SIG-M5 treated with dmso at 0.1 percent for 504 hours (cell line): ENCODE measurements around the gene BMERB1.
"Not testable (repeated sequence)": the region's sequence is repeated elsewhere in the genome, so short reads cannot be mapped to it uniquely, and the experiment has no call there.

Source experiments
- DNase-seq: peaks from one replicate; lab custom pipeline; 2025; ENCODE audit not compliant: unreplicated experiment; lab: John Stamatoyannopoulos, UW

Gene BMERB1

DNA sequence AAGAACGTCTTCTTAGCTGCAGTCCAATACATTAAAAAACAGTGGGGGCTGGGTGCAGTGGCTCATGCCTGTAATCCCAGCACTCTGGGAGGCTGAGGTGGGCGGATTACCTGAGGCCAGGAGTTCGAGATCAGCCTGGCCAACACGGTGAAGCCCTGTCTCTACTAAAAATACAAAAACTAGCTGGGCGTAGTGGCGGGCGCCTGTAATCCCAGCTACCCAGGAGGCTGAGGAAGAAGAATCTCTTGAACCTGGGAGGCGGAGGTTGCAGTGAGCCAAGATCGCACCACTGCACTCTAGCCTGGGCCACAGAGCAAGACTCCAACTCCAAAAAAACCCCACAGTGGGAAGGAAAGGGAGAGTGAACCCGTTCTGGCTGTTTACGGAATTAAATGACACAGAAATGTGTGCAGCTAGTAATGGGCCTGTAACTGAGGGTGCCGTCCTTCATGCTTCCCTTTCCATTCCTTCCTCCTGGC lies 172.9 kb downstream of the BMERB1 start:
- DNase-seq, result not testable (repeated sequence)

DNA sequence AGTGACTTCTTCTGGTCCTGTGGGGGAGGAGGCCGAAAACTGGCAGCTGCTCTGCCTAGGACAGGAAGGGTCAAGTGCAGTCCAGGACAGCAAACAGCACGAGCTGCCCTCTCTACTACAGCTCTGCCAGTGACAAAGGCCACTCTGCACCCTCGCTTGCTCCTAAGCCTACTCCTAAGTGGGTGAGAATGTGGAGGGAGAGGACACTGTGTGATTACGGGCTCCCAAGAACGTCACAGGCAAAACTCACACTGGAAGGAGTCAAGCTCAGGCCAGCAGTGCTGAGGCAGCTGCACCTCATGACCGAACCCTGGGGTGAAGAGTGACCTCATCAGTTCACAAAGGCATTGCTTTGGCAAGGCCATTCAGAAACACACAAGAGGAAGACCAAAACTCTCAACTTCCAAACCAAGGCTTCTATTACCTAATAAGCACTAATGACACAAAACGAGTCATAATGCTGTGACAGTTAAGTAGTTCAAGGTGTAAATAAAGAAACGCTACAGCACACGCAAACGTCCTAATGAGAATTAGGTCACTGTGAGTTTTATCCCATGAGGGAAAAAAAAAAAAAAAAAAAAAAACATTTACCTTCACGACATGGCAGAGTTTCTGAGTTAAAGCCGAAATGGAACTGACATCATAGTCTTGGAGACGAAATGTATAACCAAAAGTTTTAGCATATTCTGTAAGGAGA lies 173.5 kb downstream of the BMERB1 start:
- no peak for DNase-seq

DNA sequence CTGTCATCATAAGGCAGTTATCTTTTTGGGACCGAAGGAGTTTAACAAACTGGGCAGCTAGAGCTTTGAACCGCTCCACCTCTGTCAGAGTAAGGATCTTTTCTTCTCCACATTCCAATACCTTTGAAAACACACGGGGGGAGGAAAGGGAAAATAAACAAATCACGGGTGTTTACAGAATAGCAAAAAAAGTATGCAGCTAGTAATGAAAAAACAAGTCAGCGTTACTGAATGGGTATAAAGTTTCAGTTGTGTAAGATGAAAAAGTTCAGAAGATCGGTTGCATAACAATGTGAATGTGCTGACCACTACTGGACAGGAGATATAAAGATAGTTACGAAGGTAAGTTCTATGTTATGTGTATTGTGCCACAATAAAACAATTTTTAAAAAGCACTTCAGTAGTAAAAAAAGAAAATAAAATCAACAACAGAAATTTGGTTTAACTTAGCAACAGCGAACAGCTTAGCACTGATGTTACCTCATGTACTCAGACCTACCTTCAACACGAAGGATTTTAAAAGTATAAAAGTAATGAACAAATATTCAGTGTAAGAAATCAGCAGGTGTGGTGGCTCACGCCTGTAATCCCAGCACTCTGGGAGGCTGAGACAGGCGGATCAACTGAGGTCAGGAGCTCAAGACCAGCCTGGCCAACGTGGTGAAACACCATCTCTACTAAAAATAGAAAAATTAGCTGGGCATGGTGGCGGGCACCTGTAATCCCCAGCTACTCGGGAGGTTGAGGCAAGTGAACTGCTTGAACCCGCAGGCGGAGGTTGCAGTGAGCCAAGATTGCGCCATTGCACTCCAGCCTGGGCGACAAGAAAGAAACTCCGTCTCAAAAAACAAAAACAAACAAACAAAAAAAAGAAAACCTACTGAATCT lies 174.3 kb downstream of the BMERB1 start:
- no peak for DNase-seq

DNA sequence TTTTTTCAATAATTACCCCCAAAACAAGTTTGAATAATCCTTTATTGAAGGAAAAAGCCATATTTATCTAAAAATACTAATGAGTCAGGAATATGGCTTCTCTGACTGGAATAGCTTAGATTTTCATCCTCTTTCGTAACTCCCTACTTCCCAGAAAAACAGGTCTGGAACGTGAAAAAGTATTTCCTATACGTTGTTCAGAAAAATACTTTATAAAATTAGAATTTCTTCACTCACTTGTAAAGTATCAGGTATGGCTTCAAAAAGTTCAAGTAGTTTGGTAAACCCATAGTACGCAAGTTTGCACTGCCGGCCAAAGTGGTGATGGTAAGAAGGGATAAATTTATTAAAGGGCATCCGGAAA lies 174.9 kb downstream of the BMERB1 start:
- no peak for DNase-seq

DNA sequence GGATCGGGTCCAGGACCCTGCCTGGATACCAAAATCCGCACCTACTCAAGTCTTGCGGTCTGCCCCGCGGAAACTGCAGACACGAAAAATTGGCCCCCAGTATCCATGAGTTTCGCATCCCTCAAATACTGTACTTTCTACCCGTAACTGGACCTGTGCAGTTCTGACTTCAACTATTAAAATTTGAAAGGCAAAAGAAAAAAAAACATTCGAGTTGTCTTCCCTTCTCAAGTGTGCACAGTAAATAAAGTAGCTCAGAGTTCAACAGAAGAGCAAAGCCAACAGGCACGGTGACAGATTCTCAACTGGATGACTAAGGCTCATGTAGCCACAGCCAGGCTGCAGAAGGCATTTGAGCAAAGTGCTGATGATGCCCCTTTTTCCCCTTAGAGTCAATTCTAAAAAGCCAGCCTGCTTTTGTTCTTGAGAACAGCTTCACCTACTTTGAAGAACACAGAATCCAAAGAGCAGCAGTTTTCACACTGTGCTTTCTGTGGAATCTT lies 176.0 kb downstream of the BMERB1 start:
- DNase-seq, result no peak

DNA sequence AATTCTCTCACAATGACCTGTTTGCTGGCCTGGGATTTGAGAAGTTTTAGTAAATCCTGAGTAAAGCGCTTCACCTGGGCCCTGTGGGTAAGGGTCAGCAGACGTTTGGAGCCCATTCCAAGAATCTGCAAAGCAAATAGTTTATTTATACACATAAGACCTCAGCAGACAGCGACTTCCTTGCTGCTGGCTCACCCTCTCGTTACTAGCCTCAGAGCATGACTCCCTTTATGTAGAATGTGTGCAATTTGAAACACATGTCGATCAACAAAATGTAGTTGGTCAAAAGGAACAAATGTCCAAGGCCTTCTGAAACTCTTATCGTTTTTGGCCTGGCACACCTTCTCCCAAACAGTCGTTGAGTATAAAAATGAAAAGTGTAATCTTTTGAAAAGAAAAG lies 177.2 kb downstream of the BMERB1 start:
- no peak for DNase-seq

DNA sequence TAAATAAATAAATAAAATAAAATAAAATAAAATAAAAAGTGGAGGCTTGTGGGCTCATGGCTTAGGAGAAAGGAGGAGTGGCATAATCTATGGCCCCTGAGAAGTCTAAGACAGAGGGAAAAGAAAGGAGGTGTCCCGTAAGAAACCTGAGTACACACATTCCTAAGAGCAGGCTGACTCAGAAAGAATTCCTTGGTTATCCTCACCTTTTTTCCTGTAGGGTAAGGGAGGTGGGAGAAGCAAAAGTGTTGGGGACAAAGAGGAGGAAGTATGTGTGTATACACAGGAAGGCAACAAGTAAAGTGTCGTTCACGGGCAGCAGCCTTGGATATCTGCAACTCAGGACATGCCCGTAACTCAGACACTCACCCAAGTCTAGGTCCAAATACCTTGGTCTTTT lies 179.3 kb downstream of the BMERB1 start:
- no peak for DNase-seq

DNA sequence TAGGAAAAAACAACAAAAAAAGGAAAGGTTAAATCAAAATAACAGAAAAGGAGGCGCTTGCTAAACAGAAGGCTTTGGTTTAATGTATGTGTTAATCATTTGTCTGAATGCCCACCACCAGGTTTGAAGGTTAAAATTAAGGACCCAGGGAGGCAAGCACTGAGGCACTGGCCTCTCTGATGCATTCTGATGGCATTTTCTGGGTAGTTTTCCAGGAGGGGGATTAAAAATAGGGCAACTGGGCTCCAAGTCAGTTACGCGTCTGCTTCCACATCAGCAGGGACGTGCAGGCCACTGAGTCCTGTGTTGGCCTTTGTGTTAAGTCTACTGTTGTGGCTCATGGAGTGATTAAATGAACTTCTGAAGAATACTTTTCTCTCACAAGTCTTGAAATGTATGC lies 181.6 kb downstream of the BMERB1 start:
- no peak for DNase-seq

DNA sequence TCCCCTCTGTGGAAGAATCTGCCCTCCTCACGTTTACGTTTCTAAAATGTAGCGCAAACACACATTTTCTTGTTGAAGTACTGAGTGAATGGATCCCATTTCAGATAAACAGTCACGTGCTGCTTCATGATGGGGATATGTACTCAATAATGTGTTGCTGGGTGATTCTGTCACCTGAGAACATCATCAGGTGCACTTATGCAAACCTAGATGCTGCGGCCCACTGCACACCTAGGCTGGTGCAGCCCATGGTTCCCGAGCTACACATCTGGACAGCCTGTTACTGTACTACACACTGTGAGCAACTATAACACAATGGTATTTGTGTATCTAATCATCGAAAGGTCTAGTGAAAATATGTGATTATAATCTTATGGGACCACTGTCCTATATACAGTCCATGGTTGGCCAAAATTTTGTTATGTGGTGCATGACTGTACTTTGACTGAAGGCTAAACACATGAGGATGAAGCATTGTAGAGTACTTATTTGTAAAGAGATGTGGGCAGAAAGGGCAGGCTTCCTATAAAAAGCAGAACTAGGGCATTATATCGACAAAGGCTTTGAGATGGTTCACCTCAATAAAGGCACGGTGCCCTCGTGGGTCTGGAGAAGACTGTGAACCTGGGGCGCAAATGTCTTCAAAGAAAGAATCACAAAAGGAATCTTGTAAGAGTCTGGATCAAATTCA lies 182.2 kb downstream of the BMERB1 start:
- no peak for DNase-seq

DNA sequence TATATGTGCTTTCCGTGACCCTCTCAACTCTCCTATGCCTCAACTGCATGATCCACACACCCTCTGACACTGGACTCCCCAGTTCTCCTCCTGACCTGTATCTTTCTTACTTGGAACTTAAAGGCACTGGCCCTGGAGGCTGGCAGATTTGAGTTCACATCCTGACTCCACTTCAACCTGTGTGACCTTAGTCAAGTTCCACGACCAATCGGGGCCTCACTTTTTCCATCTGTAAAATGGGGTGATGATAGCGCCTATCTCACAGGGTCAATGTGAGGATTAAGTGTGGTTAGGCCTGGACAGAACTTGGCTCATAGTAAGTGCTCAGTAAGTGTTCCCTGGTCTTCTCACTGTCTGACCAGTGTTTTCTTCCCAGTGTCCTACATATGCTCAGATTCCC lies 183.5 kb downstream of the BMERB1 start:
- no peak for DNase-seq

DNA sequence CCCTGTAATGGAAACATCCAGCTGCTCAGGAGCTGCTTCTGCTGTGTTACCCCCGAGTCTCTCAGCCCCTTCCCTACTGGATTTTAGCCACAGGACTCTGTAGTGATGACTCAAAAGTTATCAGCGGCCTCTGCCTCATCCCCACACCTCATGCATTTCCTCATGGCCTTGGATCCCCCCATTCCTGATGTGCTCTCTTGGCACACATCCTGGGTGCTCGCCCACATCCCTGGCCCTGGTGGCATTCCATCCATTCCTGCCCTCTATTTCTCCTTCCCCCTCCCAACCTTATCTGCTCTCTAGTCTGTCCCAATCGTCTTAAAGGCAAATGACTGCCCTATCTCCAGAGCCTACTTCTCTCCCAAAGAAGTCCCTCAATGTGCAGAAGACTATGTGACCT lies 184.0 kb downstream of the BMERB1 start:
- no peak for DNase-seq

DNA sequence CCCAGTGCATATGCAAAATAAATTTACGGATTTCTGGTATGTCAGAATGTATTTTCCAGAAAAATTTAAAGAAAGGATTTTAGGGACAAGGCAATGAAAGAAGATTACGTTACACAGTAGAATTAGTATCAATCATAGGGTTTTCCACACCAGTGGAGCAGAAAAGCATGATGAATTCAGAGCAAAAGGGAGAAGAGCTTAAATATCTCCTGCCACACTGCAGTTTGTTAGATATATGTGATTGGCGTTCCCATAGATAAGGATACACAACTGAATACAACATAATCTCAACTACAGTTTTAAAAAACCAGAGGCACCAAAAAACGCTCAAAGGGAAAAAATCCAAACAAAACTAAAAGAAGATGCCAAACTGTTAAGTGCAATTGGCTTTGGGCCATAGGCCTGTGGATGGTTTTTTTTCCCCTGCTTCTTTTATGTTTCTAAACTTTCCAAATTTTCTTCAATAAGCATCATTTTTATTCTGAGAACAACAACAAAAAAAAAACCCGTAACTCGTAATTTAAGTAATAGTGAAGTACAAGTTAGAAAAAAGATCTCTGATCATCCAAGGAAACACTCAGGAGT lies 186.3 kb downstream of the BMERB1 start:
- DNase-seq, result no peak

DNA sequence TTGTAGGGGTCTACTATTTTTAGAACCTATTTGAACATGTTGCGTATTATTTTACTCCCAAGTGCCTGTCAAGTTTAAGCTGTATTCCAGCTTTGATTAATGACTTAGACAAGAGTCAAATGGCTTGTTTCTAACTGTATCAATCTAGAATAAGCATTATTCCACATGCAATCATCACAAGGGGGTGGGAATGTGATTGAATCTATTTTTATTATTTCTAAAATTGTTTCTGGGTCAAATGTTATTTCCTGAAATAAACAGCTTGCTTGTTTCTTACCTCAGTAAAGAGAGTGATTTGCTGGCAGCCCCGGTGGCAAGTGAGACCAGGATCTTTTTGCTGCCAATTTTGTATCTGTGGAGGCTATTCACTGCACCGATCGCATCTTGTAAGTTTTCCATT lies 187.1 kb downstream of the BMERB1 start:
- no peak for DNase-seq

DNA sequence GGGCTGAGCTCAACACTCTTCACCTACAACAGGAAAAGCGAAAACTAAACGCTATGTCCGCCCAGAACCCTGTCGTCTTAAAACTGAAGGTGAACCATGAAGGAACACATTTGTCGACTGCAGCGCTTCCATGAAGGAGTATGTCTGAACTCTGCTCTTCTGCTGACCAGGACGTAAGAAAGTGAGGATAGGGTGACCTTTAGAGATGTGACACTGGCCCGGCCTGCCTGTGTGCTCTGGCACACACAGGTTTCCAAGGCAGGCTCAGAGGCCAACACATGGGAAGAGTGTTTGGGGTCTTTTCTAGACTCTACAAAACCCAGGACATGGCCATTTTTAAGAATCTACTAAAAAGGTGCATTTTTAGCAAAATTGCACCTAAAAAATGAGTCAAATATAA lies 187.5 kb downstream of the BMERB1 start:
- DNase-seq, result no peak

DNA sequence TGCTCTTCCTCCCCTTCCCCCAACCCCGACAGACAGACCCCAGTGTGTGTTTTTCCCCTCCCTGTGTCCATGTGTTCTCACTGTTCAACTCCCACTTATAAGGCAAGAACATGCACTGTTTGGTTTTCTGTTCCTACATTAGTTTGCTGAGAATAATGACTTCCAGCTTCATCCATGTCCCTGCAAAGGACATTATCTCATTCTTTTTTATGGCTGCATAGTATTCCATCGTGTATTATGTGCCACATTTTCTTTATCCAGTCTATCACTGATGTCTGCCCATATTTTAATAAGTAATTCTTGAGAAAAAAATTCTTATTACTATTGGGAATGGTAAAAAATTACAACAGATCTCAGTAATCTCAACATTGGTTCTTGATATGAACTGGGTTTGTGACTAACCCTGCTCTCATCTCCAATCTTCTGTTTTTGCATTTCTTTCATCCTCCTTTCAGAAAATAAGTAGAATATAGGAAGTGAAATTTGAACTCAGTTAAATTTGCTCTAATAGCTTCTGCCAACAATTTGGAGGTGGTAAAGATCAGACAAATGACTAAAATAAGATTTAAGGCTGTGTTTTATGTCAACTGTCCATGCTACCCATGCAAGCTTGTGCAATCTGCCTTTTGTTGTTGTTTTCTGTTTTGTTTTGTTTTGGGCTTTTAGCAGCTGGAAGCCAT lies 197.5 kb downstream of the BMERB1 start:
- no peak for DNase-seq

DNA sequence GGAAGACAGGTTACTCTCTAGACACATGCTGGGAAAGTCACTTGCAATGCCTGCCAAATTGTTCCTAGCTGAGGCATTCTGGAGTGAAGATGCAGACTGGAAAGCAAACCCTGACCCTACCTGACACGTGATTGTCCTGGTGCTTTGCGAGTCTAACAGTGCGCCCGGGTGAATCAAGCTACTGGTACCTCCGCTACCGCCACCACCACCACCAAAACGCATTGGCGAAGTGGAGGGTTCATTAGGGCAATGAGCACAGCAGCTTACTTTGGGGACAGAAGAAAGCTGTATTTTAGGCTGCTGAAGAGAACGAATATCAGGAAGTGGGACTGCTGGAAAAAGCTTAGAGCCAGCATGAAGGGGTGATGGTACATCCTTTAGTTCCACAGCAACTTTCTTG lies 201.5 kb downstream of the BMERB1 start:
- DNase-seq, result no peak

DNA sequence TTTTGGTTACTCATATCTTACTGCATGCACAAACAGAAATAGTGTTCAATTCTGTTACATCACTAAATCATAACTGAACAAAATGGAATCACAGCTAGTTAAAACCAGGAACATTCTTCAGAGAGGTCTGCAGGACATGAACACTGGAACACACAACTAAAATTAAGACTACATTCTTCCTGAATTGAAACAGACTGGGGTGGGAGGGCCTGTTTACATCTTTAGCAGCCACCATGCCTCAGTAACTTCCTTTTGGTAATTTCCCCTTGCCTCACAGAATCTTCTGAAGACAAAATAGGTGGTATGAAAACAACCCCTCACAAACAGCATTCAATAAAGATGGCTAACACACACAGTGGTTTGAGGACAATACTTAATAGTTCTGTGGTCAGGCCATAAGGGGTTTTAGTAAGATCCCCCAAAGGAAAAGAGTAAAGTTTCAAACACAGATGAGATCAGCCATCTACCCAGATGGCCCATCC lies 202.0 kb downstream of the BMERB1 start:
- no peak for DNase-seq
